HepG2 (cell line): Measurements from ENCODE around the gene LMCD1.

ENCODE experiments used
- CTCF ChIP-seq: sonication (generic); formaldehyde crosslinking; IDR thresholded peaks from 2 replicates; pipeline ENCODE4 v1.5.0; 2020; ENCODE audit warnings: mild to moderate bottlenecking, missing genetic modification reagents, moderate library complexity
- GTF2F1 ChIP-seq: fragments of 150-350 bp; IDR thresholded peaks from 2 replicates; pipeline ENCODE4 v1.6.1; 2014; ENCODE audit warnings: low read length
- JUN ChIP-seq: sonication (generic); formaldehyde crosslinking; IDR thresholded peaks from 2 replicates; pipeline ENCODE4 v1.4.0; 2020; ENCODE audit warnings: mild to moderate bottlenecking, missing genetic modification reagents
- STAT6 ChIP-seq: sonication (generic); formaldehyde crosslinking; IDR thresholded peaks from 2 replicates; pipeline ENCODE4 v1.4.0; 2020; ENCODE audit warnings: missing genetic modification reagents, mild to moderate bottlenecking, borderline replicate concordance
- TARDBP ChIP-seq: sonication (generic); formaldehyde crosslinking; IDR thresholded peaks from 2 replicates; pipeline ENCODE4 v1.8.0; 2022; ENCODE audit warnings: mild to moderate bottlenecking, missing genetic modification reagents
- TOE1 ChIP-seq: sonication (generic); formaldehyde crosslinking; IDR thresholded peaks from 2 replicates; pipeline ENCODE4 v1.4.0; 2020; ENCODE audit warnings: mild to moderate bottlenecking, missing genetic modification reagents
- ZNF274 ChIP-seq: sonication (generic); formaldehyde crosslinking; IDR thresholded peaks from 2 replicates; pipeline ENCODE4 v1.5.1; 2020; ENCODE audit warnings: mild to moderate bottlenecking, missing genetic modification reagents
- TF ChIP-seq, protein P1 (sequence below): sonication (generic); formaldehyde crosslinking; conservative IDR thresholded peaks from 2 replicates; pipeline ENCODE4 v1.8.0; 2022; ENCODE audit warnings: low read depth, missing genetic modification reagents
- TF ChIP-seq, protein P2 (sequence below): sonication (generic); formaldehyde crosslinking; IDR thresholded peaks from 2 replicates; pipeline ENCODE4 v1.9.0; 2021; ENCODE audit warnings: mild to moderate bottlenecking, missing genetic modification reagents

GRCh38 chr3:8558645-8559044, 57.0 kb downstream of the LMCD1 start:
- TF ChIP-seq JUN (CRISPR knock-in tag) = no peak
- TF ChIP-seq, protein P1, sequence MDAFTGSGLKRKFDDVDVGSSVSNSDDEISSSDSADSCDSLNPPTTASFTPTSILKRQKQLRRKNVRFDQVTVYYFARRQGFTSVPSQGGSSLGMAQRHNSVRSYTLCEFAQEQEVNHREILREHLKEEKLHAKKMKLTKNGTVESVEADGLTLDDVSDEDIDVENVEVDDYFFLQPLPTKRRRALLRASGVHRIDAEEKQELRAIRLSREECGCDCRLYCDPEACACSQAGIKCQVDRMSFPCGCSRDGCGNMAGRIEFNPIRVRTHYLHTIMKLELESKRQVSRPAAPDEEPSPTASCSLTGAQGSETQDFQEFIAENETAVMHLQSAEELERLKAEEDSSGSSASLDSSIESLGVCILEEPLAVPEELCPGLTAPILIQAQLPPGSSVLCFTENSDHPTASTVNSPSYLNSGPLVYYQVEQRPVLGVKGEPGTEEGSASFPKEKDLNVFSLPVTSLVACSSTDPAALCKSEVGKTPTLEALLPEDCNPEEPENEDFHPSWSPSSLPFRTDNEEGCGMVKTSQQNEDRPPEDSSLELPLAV (CRISPR knock-in tag) = no peak
- TF ChIP-seq GTF2F1 = no peak
- TF ChIP-seq CTCF (CRISPR knock-in tag) = no peak
- TF ChIP-seq STAT6 (CRISPR knock-in tag) = no peak
- TF ChIP-seq ZNF274 (CRISPR knock-in tag) = no peak
- TF ChIP-seq, protein P2, sequence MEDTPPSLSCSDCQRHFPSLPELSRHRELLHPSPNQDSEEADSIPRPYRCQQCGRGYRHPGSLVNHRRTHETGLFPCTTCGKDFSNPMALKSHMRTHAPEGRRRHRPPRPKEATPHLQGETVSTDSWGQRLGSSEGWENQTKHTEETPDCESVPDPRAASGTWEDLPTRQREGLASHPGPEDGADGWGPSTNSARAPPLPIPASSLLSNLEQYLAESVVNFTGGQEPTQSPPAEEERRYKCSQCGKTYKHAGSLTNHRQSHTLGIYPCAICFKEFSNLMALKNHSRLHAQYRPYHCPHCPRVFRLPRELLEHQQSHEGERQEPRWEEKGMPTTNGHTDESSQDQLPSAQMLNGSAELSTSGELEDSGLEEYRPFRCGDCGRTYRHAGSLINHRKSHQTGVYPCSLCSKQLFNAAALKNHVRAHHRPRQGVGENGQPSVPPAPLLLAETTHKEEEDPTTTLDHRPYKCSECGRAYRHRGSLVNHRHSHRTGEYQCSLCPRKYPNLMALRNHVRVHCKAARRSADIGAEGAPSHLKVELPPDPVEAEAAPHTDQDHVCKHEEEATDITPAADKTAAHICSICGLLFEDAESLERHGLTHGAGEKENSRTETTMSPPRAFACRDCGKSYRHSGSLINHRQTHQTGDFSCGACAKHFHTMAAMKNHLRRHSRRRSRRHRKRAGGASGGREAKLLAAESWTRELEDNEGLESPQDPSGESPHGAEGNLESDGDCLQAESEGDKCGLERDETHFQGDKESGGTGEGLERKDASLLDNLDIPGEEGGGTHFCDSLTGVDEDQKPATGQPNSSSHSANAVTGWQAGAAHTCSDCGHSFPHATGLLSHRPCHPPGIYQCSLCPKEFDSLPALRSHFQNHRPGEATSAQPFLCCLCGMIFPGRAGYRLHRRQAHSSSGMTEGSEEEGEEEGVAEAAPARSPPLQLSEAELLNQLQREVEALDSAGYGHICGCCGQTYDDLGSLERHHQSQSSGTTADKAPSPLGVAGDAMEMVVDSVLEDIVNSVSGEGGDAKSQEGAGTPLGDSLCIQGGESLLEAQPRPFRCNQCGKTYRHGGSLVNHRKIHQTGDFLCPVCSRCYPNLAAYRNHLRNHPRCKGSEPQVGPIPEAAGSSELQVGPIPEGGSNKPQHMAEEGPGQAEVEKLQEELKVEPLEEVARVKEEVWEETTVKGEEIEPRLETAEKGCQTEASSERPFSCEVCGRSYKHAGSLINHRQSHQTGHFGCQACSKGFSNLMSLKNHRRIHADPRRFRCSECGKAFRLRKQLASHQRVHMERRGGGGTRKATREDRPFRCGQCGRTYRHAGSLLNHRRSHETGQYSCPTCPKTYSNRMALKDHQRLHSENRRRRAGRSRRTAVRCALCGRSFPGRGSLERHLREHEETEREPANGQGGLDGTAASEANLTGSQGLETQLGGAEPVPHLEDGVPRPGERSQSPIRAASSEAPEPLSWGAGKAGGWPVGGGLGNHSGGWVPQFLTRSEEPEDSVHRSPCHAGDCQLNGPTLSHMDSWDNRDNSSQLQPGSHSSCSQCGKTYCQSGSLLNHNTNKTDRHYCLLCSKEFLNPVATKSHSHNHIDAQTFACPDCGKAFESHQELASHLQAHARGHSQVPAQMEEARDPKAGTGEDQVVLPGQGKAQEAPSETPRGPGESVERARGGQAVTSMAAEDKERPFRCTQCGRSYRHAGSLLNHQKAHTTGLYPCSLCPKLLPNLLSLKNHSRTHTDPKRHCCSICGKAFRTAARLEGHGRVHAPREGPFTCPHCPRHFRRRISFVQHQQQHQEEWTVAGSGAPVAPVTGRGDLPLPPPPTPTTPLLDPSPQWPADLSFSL (CRISPR knock-in tag) = no peak
- no peak for TF ChIP-seq TARDBP
- TF ChIP-seq TOE1 = no peak
